ENCODE results near the gene FCRL3. TPM values are rescaled to one million over a fixed set of nuclear protein-coding genes. Genes with fewer than 3 reads are reported as not detected.

Gene FCRL3
- total and polyA plus RNA-seq, 2 of the 4 experiments (the other 2 are of a cell fraction): not detected

- no peak overlapping the region for H3K56ac ChIP-seq (ENCODE audit: extremely low read depth, insufficient read depth, low read length)
- no peak overlapping the region for H2BK20ac ChIP-seq (ENCODE audit: low read depth, low read length)
- no peaks in the 10 kb centered on the region for H3K9me3 ChIP-seq (ENCODE audit: control insufficient read depth, insufficient read depth, low read length)
- no peak overlapping the region for H2BK5ac ChIP-seq (ENCODE audit: low read depth, low read length, poor library complexity, severe bottlenecking)
- H3K4me3 ChIP-seq (ENCODE audit: insufficient read depth, low read depth, low read length): no peak overlapping the region
- ATAC-seq (ENCODE audit: low read depth) (no peak), DNase-seq (no peak)
- in situ Hi-C loops (cut with MboI; ENCODE audit: low sequenced_read_pairs): no loop called here
- no TSS peak for BruUV-seq (replicated peaks)
- no peaks in the 10 kb centered on the region for H4K20me1 ChIP-seq (ENCODE audit: insufficient read depth, low read length)
- no peak overlapping the region for H3K9ac ChIP-seq (ENCODE audit: low read depth, low read length)
- no peak overlapping the region for H3K14ac ChIP-seq (replicated peaks; ENCODE audit: low read depth, low read length)
- no peaks in the 10 kb centered on the region for H3K79me1 ChIP-seq (ENCODE audit: low read depth in 1 of 2, low read length in 2 of 2)
- H3K36me3 ChIP-seq (ENCODE audit: control insufficient read depth, insufficient read depth, low read length): no peaks in the 10 kb centered on the region
- no peak overlapping the region for H4K91ac ChIP-seq (ENCODE audit: insufficient read depth, low read depth, low read length)
- intact Hi-C loops (cut with micrococcal nuclease): no loop called here
- H3K27ac ChIP-seq (ENCODE audit: insufficient read depth, low read length): no peak overlapping the region
- H2AFZ ChIP-seq (replicated peaks; ENCODE audit: low read length, poor library complexity): no peak overlapping the region
- no peak overlapping the region for H2BK15ac ChIP-seq (ENCODE audit: low read depth, low read length)
- ChIA-PET POLR2A (ENCODE audit: unreplicated experiment) (no interaction called here), CTCF (no interaction called here)
- no peak for TF ChIP-seq RCOR1 (IDR thresholded peaks at IDR 0.05; ENCODE audit: insufficient replicate concordance, low read length)
- no peak for TF ChIP-seq MAZ (IDR thresholded peaks at IDR 0.05; ENCODE audit: borderline replicate concordance, low read depth, low read length)
- TF ChIP-seq MXI1 (IDR thresholded peaks at IDR 0.05; ENCODE audit: borderline replicate concordance, low read depth, low read length): no peak
- TF ChIP-seq SMC3 (IDR thresholded peaks at IDR 0.05; ENCODE audit: low read depth, low read length): no peak
- TF ChIP-seq MAFK (IDR thresholded peaks at IDR 0.05; ENCODE audit: low read depth, low read length): no peak
- TF ChIP-seq ELK1 (IDR thresholded peaks at IDR 0.05; ENCODE audit: borderline replicate concordance, low read depth, low read length): no peak
- TF ChIP-seq, protein P1, sequence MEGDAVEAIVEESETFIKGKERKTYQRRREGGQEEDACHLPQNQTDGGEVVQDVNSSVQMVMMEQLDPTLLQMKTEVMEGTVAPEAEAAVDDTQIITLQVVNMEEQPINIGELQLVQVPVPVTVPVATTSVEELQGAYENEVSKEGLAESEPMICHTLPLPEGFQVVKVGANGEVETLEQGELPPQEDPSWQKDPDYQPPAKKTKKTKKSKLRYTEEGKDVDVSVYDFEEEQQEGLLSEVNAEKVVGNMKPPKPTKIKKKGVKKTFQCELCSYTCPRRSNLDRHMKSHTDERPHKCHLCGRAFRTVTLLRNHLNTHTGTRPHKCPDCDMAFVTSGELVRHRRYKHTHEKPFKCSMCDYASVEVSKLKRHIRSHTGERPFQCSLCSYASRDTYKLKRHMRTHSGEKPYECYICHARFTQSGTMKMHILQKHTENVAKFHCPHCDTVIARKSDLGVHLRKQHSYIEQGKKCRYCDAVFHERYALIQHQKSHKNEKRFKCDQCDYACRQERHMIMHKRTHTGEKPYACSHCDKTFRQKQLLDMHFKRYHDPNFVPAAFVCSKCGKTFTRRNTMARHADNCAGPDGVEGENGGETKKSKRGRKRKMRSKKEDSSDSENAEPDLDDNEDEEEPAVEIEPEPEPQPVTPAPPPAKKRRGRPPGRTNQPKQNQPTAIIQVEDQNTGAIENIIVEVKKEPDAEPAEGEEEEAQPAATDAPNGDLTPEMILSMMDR (conservative IDR thresholded peaks at IDR 0.05; ENCODE audit: low read depth, low read length): no peak
- no peak for TF ChIP-seq CEBPB (IDR thresholded peaks at IDR 0.05; ENCODE audit: low read depth, low read length)
- no peak for TF ChIP-seq POLR2A (IDR thresholded peaks at IDR 0.05; ENCODE audit: low read depth, low read length)
- TF ChIP-seq BHLHE40 (IDR thresholded peaks at IDR 0.05; ENCODE audit: low read depth, low read length): no peak
- H2AK5ac ChIP-seq (ENCODE audit: low read depth, low read length): no peak overlapping the region
- H2AK9ac ChIP-seq (replicated peaks; ENCODE audit: low read depth, low read length, poor library complexity): no peak overlapping the region
- H2BK120ac ChIP-seq (ENCODE audit: low read depth, low read length): no peak overlapping the region
- dilution Hi-C loops (cut with HindIII; ENCODE audit: low sequenced_read_pairs, unreplicated experiment): no loop called here
- H4K8ac ChIP-seq (ENCODE audit: low read depth in 2 of 2, low read length in 2 of 2): no peak overlapping the region
- H3K27me3 ChIP-seq (ENCODE audit: control insufficient read depth, insufficient read depth, low read length): no peaks in the 10 kb centered on the region
- no peak overlapping the region for H3K4ac ChIP-seq (ENCODE audit: low read depth, low read length)
- H3K23ac ChIP-seq (ENCODE audit: low read depth, low read length): no peak overlapping the region
- H3K18ac ChIP-seq (ENCODE audit: low read depth, low read length): no peak overlapping the region
- no peak overlapping the region for H4K5ac ChIP-seq (ENCODE audit: low read depth, low read length)
- H3K4me2 ChIP-seq (ENCODE audit: low read depth, low read length): no peak overlapping the region
- H3K9me1 ChIP-seq (ENCODE audit: insufficient read depth, low read length): no peaks in the 10 kb centered on the region
- WGBS, 2 experiments (ENCODE audit: extremely low coverage in 2 of 2, insufficient read length in 1 of 2): no CpG with 5 or more reads among the region's 4 CpGs
- no peaks in the 10 kb centered on the region for H3K4me1 ChIP-seq (ENCODE audit: control insufficient read depth, insufficient read depth, low read length)
These were observed 60.8 kb downstream of the FCRL3 start for GRCh38 chr1:157639800-157640199.
